ENCODE data around the gene ETF1.

Gene ETF1

GRCh38 chr5:138506370-138507306, 36.4 kb downstream of the ETF1 start:
- no peak for DNase-seq (ENCODE audit: extremely low read depth, insufficient read length)
- TF ChIP-seq CTCF (IDR thresholded peaks at IDR 0.05; ENCODE audit: insufficient read depth, low read length, poor library complexity, severe bottlenecking), result no peak
- Histone ChIP-seq H3K27me3 (replicated peaks; ENCODE audit: control insufficient read depth, insufficient read depth, low read length) (no peaks in the 10 kb centered on the region), H3K4me3 (replicated peaks; ENCODE audit: low read depth, low read length) (no peak overlapping the region), H3K36me3 (ENCODE audit: control insufficient read depth, insufficient read depth, low read length) (peaks cover 11% of the 10 kb centered on the region)

- TF ChIP-seq CTCF (IDR thresholded peaks at IDR 0.05; ENCODE audit: insufficient read depth, low read length, poor library complexity, severe bottlenecking), result no peak
- no peak for DNase-seq (ENCODE audit: extremely low read depth, insufficient read length)
- H3K36me3 ChIP-seq (ENCODE audit: control insufficient read depth, insufficient read depth, low read length), result peaks cover 7% of the 10 kb centered on the region
Observed at GRCh38 chr5:138504799-138505198, 38.2 kb downstream of the ETF1 start.

GRCh38 chr5:138503487-138504270, 39.4 kb downstream of the ETF1 start:
- no peaks in the 10 kb centered on the region for H3K27me3 ChIP-seq (replicated peaks; ENCODE audit: control insufficient read depth, insufficient read depth, low read length)
- H3K36me3 ChIP-seq (ENCODE audit: control insufficient read depth, insufficient read depth, low read length), result peaks cover 7% of the 10 kb centered on the region
- no peak for DNase-seq (ENCODE audit: extremely low read depth, insufficient read length)
- H3K4me3 ChIP-seq (replicated peaks; ENCODE audit: low read depth, low read length), result no peak overlapping the region
- TF ChIP-seq CTCF (IDR thresholded peaks at IDR 0.05; ENCODE audit: insufficient read depth, low read length, poor library complexity, severe bottlenecking), result peak; percentile 71

More at GRCh38 chr5:138504799-138505198, 38.2 kb downstream of the ETF1 start:
- Histone ChIP-seq H3K4me3 (replicated peaks; ENCODE audit: low read depth, low read length) (no peak overlapping the region), H3K27me3 (replicated peaks; ENCODE audit: control insufficient read depth, insufficient read depth, low read length) (no peaks in the 10 kb centered on the region)

- TF ChIP-seq CTCF (IDR thresholded peaks at IDR 0.05; ENCODE audit: insufficient read depth, low read length, poor library complexity, severe bottlenecking), result no peak
- Histone ChIP-seq H3K4me3 (replicated peaks; ENCODE audit: low read depth, low read length) (no peak overlapping the region), H3K36me3 (ENCODE audit: control insufficient read depth, insufficient read depth, low read length) (peaks cover 4% of the 10 kb centered on the region), H3K27me3 (replicated peaks; ENCODE audit: control insufficient read depth, insufficient read depth, low read length) (no peaks in the 10 kb centered on the region)
- no peak for DNase-seq (ENCODE audit: extremely low read depth, insufficient read length)
Observed at GRCh38 chr5:138502521-138502920, 40.5 kb downstream of the ETF1 start.

- no peak for TF ChIP-seq CTCF (IDR thresholded peaks at IDR 0.05; ENCODE audit: insufficient read depth, low read length, poor library complexity, severe bottlenecking)
- Histone ChIP-seq H3K4me3 (replicated peaks; ENCODE audit: low read depth, low read length) (no peak overlapping the region), H3K27me3 (replicated peaks; ENCODE audit: control insufficient read depth, insufficient read depth, low read length) (no peaks in the 10 kb centered on the region), H3K36me3 (ENCODE audit: control insufficient read depth, insufficient read depth, low read length) (peaks cover 4% of the 10 kb centered on the region)
- no peak for DNase-seq (ENCODE audit: extremely low read depth, insufficient read length)
Observed at GRCh38 chr5:138502121-138502520, 40.9 kb downstream of the ETF1 start.
